Activated gamma-delta T cell treated with anti-CD3 and anti-CD28 coated beads, Interleukin-2, amount 50 U/mL, for 16 hours (primary cell): ENCODE results near the gene OR4D2.
"Not testable (repeated sequence)": the region's sequence is repeated elsewhere in the genome, so short reads cannot be mapped to it uniquely, and the experiment has no call there.

ENCODE experiments used
- DNase-seq: peaks from one replicate; pipeline ENCODE4 v3.0.0-alpha.2; 2020; ENCODE audit warnings: low read depth

The OR4D2 gene

GRCh38 chr17:58166682-58167081 is at the start of gene OR4D2:
OR4D2 (plus strand) TSS chr17:58166982; CDS start chr17:58169656, 2,674 bp downstream.
- no peak for DNase-seq

DNA sequence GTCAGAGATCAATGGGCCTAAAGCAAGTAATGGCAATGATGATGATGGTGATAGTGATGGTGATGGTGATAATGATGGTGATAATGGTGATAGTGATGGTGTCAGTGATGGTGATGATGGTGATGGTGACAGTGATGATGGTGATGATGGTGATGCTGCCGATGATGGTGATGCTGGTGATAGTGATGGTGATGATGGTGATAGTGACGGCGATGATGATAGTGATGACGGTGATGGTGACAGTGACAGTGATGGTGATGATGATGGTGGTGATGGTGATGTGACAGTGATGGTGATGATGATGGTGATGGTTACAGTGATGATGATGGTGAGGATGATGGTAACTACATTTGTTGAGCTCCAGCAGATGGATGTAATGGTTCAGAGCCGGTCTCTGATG is 49.4 kb upstream of the OR4D2 start:
- DNase-seq = no peak

- no peak for DNase-seq
These were observed 47.3 kb upstream of the OR4D2 start for GRCh38 chr17:58119491-58119890.

GRCh38 chr17:58120195-58120822 is 46.5 kb upstream of the OR4D2 start:
- DNase-seq = peak; percentile 37

GRCh38 chr17:58121925-58122324 is 44.9 kb upstream of the OR4D2 start:
- DNase-seq = peak; percentile 10

DNA sequence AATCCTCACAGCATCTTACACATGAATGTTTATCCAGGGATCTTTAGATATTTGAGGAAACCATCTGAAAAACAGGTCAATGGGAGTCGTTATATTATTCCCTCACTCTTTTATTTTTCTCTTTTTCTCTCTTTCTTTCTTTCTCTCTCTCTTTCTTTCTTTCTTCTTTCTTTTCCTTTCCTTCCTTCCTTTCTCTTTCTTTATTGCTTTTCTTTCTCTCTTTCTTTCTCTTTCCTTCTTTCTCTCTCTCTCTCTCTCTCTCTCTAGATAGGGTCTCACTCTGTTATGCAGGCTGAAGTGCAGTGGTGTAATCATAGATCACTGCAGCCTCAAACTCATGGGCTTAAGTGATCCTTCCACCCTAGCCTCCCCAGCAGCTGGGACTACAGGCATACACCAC is 38.9 kb upstream of the OR4D2 start:
- no peak for DNase-seq

GRCh38 chr17:58132697-58133096 is 34.1 kb upstream of the OR4D2 start:
- not testable (repeated sequence) for DNase-seq

DNA sequence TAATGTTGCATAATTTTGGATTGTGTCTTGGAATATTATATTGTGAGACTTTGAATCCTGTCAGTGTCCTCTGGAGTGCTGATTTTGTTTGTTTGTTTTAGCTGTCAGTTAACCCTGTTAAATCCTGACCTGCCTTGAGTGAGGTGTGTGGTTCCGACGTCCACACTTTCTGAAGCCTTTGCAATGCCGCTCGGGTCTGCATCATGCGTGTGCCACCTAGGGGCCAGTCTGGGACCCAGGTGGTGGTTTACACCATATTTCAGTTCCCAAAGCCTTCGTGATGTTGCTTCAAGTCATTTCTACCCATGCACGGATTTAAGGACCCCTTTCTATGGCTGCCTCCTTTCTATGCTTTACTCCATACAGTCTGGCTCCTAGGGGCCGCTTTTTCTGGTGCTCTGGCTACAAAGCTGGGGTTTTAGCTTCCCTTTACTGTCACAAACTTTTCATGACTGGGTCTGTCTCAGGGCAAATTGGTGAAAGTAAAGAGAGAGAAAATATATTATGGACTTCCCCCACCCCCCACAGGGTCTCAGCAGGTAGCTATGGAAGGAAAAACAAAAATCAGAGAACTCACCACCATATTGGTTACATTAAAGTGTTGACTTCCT is 30.0 kb upstream of the OR4D2 start:
- no peak for DNase-seq

GRCh38 chr17:58141505-58141904 is 25.3 kb upstream of the OR4D2 start:
- DNase-seq = no peak

DNA sequence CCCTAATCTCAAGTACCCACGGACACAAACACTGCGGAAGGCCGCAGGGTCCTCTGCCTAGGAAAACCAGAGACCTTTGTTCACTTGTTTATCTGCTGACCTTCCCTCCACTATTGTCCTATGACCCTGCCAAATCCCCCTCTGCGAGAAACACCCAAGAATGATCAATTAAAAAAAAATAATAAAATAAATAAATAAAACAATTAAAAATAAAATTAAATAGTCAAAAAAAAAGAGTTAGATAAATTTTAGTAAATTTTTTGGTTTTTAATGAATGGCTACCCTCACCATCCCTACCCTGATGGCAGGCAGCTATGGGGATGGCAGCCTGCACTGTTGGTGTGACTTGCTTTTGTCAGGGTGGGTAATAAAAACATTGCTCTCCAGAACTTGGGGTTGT is 23.4 kb upstream of the OR4D2 start:
- not testable (repeated sequence) for DNase-seq

DNA sequence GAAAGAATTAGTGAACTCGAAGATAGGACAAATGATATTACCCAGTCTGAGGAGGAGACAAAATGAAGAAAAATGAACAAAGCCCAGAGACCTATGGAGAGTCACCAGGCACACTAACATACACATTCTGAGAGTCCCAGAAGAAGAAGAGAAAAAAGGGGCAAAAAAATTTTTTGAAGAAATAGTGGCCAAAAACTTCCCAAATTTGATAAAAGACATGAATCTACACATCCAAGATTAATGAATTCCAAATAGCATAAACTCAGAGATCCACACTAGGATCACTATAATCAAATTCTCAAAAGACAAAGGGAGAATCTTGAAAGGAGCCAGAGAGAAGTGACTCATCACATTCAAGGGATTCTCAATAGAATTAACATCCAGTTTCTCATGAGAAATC is 22.0 kb upstream of the OR4D2 start:
- no peak for DNase-seq

GRCh38 chr17:58147930-58148434 is 18.8 kb upstream of the OR4D2 start, which contains the start of gene OR4D1:
OR4D1 (plus strand) TSS chr17:58148384; CDS start chr17:58155154, 6,770 bp downstream.
- no peak for DNase-seq

- DNase-seq = no peak
These were observed 18.2 kb upstream of the OR4D2 start for GRCh38 chr17:58148609-58149008.

GRCh38 chr17:58150394-58150793 is 16.4 kb upstream of the OR4D2 start:
- DNase-seq = no peak

- DNase-seq = peak; percentile 41
These were observed 13.7 kb upstream of the OR4D2 start for GRCh38 chr17:58153046-58153445.

GRCh38 chr17:58153671-58154070 is 13.1 kb upstream of the OR4D2 start:
- DNase-seq = no peak

GRCh38 chr17:58156839-58157803 is 9.7 kb upstream of the OR4D2 start:
- DNase-seq = peak; percentile 31

DNA sequence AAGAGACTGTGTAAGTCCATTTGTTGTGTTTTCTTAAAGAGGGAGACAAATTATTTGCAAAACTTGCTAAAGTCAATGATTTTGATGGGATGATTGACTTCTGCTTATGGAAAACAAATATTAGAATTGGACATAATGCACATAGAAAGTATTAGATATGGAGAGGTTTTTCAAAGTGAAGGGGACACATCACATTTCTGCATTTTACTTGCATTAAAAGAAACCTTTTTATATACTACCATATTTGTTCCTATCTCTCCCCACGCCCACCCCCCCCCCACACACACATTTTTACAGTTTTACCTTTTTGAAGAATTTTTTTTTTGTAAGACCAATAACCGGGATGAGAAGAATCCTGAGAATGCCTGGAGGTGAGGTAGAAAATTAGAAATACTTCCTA is 8.6 kb upstream of the OR4D2 start:
- DNase-seq = no peak

DNA sequence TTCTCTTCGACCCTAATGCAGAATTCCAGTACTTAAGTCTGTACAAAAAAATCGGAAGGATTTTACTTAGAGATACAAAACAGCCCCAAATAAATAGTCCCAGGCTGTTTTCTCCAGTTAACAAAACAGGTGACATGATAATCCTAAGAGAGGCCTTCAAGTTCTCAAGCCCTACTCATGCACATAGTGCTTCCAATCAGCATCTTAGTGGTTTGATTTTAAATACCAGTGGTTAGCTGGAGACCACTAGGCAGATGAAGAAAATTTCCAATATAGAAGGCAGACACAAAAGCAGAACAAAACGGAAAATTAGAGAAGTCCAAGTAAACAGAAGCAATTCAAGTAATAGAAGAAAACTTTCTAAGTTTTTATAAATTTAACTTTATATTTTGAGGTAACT is 5.2 kb upstream of the OR4D2 start:
- no peak for DNase-seq

GRCh38 chr17:58165981-58166380 is 801 bp upstream of the OR4D2 start:
- DNase-seq = no peak

DNA sequence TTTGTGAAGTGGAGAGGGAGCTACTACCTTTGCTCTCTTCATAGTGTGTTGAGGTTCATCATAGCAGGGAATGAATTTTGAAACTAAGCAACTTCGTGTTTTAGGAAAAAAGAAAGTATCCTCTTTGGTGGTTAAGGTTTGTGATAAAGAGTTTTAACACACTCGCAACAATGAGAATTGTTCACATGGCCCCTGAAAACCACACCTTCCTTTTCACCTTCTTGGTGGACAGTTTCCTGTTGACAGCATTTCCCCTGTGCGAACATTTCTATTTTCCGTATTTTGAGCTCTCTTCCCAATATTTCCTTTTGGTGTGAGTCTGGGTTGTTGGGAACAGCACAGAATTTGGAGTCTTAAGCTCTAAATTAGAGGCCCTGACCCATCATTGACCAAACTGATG is 3.8 kb downstream of the OR4D2 start:
- no peak for DNase-seq

DNA sequence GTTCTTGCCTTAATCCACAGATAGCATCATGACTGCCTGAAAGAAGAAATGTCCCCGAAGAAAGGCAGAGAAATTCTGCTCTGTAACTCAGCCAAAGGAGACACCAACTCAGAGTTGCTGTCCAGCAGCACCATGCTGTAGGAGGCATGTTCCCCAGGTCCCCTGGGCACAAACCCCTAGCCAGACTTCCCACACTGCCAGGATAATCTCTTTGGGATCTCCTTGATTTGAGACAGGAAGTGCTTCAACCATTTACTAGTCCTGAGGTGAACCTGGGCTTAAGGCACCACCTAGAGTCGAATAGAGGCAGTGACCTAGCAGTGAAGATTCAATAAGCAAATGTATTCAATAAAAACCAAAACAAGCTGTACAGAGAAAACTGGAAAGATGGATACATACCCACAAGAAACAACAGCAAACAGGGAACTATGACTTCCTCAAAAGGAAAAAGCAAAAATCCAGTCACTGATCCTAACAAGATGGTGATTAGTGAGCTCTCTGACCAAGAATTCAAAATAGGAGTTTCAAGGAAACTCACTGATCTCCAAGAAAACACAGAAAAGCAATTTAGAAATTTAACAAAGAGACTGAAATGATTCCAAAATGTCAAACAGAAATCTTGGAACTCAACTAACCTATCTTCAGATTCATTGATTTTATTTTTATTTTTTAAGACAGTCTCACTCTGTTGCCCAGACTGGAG is 5.7 kb downstream of the OR4D2 start:
- DNase-seq = peak; percentile 13
